GM23338 (cell line): ENCODE results near the gene EDNRB. TPM values are rescaled to one million over a fixed set of nuclear protein-coding genes. Genes with fewer than 3 reads are reported as not detected.

Experiments
- ATAC-seq: fragments of 200-7000 bp; cut with Tn5 transposase; 3 replicates; pipeline ENCODE4 v1.9.1; 2020
- DNase-seq: peaks from one replicate; pipeline ENCODE4 v3.0.0-alpha.2; 2015; ENCODE audit warnings: low spot score
- H2AFZ ChIP-seq: fragments of 200-600 bp; sonication (generic); 2 replicates; pipeline ENCODE4 v1.8.0; 2016; ENCODE audit warnings: antibody characterized with exemption, mild to moderate bottlenecking, moderate library complexity
- H3F3A ChIP-seq: fragments of 200-600 bp; sonication (generic); replicated peaks from 2 replicates; pipeline ENCODE4 v1.8.0; 2017; ENCODE audit warnings: antibody characterized with exemption, mixed run types, low read depth
- H3K27ac ChIP-seq: fragments of 200-600 bp; sonication (generic); 2 replicates; pipeline ENCODE4 v1.6.1; 2016; ENCODE audit warnings: low read depth
- H3K27me3 ChIP-seq: fragments of 200-600 bp; sonication (generic); 2 replicates; pipeline ENCODE4 v1.8.0; 2016; ENCODE audit warnings: mild to moderate bottlenecking, mixed run types, moderate library complexity; ENCODE audit not compliant: insufficient read depth
- H3K36me3 ChIP-seq: fragments of 200-600 bp; sonication (generic); 2 replicates; pipeline ENCODE4 v1.8.0; 2016; ENCODE audit warnings: mild to moderate bottlenecking; ENCODE audit not compliant: insufficient read depth
- H3K4me1 ChIP-seq: fragments of 200-600 bp; sonication (generic); 2 replicates; pipeline ENCODE4 v1.8.0; 2016; ENCODE audit warnings: mild to moderate bottlenecking, moderate library complexity; ENCODE audit not compliant: insufficient read depth
- H3K4me2 ChIP-seq: fragments of 200-600 bp; sonication (generic); 2 replicates; pipeline ENCODE4 v1.7.1; 2017; ENCODE audit warnings: mixed run types
- H3K4me3 ChIP-seq: fragments of 200-600 bp; sonication (generic); 2 replicates; pipeline ENCODE4 v1.6.1; 2016; ENCODE audit warnings: mixed run types
- H3K79me2 ChIP-seq: fragments of 200-600 bp; sonication (generic); replicated peaks from 2 replicates; pipeline ENCODE4 v1.8.0; 2017; ENCODE audit warnings: mild to moderate bottlenecking; ENCODE audit not compliant: insufficient read depth
- H3K9me2 ChIP-seq: fragments of 200-600 bp; sonication (generic); 2 replicates; pipeline ENCODE4 v1.8.0; 2017; ENCODE audit not compliant: insufficient read depth
- H4K20me1 ChIP-seq: fragments of 200-600 bp; sonication (generic); replicated peaks from 2 replicates; pipeline ENCODE4 v1.8.0; 2017; ENCODE audit warnings: mild to moderate bottlenecking; ENCODE audit not compliant: insufficient read depth
- H3K27ac Mint-ChIP-seq: 2 replicates; pipeline ENCODE4 v1.8.0; 2020; ENCODE audit warnings: inconsistent platforms, mild to moderate bottlenecking, moderate library complexity, mixed read lengths
- H3K27me3 Mint-ChIP-seq: 3 replicates; pipeline ENCODE4 v1.8.0; 2022; ENCODE audit warnings: low read depth, mild to moderate bottlenecking, moderate library complexity, mixed read lengths, inconsistent platforms; ENCODE audit not compliant: insufficient read depth, poor library complexity
- H3K36me3 Mint-ChIP-seq: 3 replicates; pipeline ENCODE4 v1.8.0; 2021; ENCODE audit warnings: low read depth, mild to moderate bottlenecking, inconsistent platforms, moderate library complexity, mixed read lengths
- H3K4me1 Mint-ChIP-seq: 3 replicates; pipeline ENCODE4 v1.8.0; 2020; ENCODE audit warnings: mild to moderate bottlenecking, inconsistent platforms, mixed read lengths
- H3K4me3 Mint-ChIP-seq: 3 replicates; pipeline ENCODE4 v1.8.0; 2021; ENCODE audit warnings: moderate library complexity, mild to moderate bottlenecking, inconsistent platforms, mixed read lengths
- H3K9me3 Mint-ChIP-seq: 3 replicates; pipeline ENCODE4 v1.8.0; 2020; ENCODE audit warnings: moderate library complexity, mild to moderate bottlenecking, inconsistent platforms, mixed read lengths
- EZH2 ChIP-seq: fragments of 200-600 bp; sonication (generic); IDR thresholded peaks from one replicate; pipeline ENCODE4 v1.8.0; 2017; ENCODE audit warnings: antibody characterized with exemption, mild to moderate bottlenecking, low read depth; ENCODE audit not compliant: unreplicated experiment
- JUNB ChIP-seq: IDR thresholded peaks from one replicate; pipeline ENCODE4 v1.6.1; 2016; ENCODE audit warnings: antibody characterized with exemption; ENCODE audit not compliant: unreplicated experiment
- STAT1 ChIP-seq: IDR thresholded peaks from one replicate; pipeline ENCODE4 v1.6.1; 2016; ENCODE audit warnings: antibody characterized with exemption; ENCODE audit not compliant: unreplicated experiment
- ZNF331 ChIP-seq: fragments of 250-450 bp; sonication (Bioruptor Pico); IDR thresholded peaks from 2 replicates; pipeline ENCODE4 v1.5.0; 2020; ENCODE audit warnings: low read depth, mild to moderate bottlenecking, moderate library complexity
- polyA plus RNA-seq: library from polyadenylated mRNA; unstranded; fragments of >200 nt; fragmentation: Nextera tagmentation; extraction: Ambion mirVana; gene quantifications from 2 replicates; pipeline ENCODE4 v1.2.1, GENCODE V29; 2016
- total RNA-seq: library from RNA; depleted of rRNA; stranded (reverse); fragments of >200 nt; shearing (Covaris generic); gene quantifications from 2 replicates; pipeline ENCODE4 v1.2.3, GENCODE V29; 2014
- TF ChIP-seq, protein P1 (sequence below): IDR thresholded peaks from 2 replicates; pipeline ENCODE4 v1.6.1; 2016; ENCODE audit warnings: antibody characterized with exemption
- TF ChIP-seq, protein P2 (sequence below): fragments of 250-450 bp; sonication (Bioruptor Pico); IDR thresholded peaks from 2 replicates; pipeline ENCODE4 v1.5.0; 2020; ENCODE audit warnings: mild to moderate bottlenecking, moderate library complexity

EDNRB gene
- total and polyA plus RNA-seq, 2 experiments from 2014 or later, result 27.9 to 28.9 TPM

DNA sequence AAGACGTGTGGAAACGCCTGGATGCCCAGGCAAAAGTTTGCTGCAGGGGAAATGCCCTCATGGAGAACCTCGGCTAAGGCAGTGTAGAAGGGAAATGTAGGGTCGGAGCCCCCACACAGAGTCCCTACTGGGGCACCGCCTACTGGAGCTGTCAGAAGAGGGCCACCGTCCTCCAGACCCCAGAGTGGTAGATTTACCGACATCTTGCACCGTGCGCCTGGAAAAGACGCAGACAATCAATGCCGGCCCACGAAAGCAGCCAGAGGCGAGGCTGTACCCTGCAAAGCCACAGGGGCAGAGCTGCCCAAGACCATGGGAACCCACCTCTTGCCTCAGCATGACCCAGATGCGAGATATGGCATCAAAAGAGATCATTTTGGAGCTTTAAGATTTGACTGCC is 7.0 kb upstream of the EDNRB start (continued):
- TF ChIP-seq, protein P1, sequence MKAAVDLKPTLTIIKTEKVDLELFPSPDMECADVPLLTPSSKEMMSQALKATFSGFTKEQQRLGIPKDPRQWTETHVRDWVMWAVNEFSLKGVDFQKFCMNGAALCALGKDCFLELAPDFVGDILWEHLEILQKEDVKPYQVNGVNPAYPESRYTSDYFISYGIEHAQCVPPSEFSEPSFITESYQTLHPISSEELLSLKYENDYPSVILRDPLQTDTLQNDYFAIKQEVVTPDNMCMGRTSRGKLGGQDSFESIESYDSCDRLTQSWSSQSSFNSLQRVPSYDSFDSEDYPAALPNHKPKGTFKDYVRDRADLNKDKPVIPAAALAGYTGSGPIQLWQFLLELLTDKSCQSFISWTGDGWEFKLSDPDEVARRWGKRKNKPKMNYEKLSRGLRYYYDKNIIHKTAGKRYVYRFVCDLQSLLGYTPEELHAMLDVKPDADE, result no peak
- no peak for TF ChIP-seq JUNB

DNA sequence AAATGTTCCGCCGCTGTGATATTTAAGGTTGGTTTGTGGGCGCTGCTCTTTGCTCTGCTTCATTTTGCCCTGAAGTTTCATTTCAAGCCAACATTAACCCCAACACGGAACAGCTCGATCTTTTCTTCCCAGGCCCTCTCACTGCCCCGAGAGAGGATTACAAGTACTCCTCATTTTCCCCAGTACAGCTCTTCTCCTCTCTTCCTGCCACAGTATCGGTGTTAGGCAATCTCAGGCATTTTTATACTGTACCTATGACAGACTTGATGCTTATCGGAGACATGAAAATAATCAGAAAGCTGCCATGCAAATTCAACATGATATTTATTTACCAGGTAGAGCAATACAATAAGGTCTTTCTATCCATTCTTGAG is 1.3 kb upstream of the EDNRB start:
- Histone ChIP-seq H4K20me1 (no peaks in the 10 kb centered on the region), H2AFZ (peak overlapping the region; percentile 95), H3K27ac (no peak overlapping the region), H3K4me3 (peak overlapping the region; percentile 77), H3K27me3 (peaks cover 39% of the 10 kb centered on the region), H3K4me1 (peaks cover 40% of the 10 kb centered on the region), H3F3A (0 out of 2 replicates have a peak, but pooled peaks cover 7% of the 10 kb centered on the region), H3K36me3 (no peaks in the 10 kb centered on the region), H3K79me2 (peaks cover 29% of the 10 kb centered on the region), H3K9me2 (0 out of 2 replicates have a peak, but pooled peaks cover 9% of the 10 kb centered on the region), H3K4me2 (peak overlapping the region; percentile 95)
- peak; percentile 7; the same call in 2 of the 3 replicates for ATAC-seq
- no peak overlapping the region for H3K4me3 Mint-ChIP-seq
- no peak for DNase-seq
- peaks cover 3% of the 10 kb centered on the region for H3K36me3 Mint-ChIP-seq
- H3K27ac Mint-ChIP-seq, result no peak overlapping the region
- no peak for TF ChIP-seq JUNB
- TF ChIP-seq, protein P1, result no peak
- no peaks in the 10 kb centered on the region for H3K9me3 Mint-ChIP-seq
- H3K4me1 Mint-ChIP-seq, result peaks cover 27% of the 10 kb centered on the region; the same call in 2 of the 3 replicates
- H3K27me3 Mint-ChIP-seq, result peaks cover 10% of the 10 kb centered on the region

DNA sequence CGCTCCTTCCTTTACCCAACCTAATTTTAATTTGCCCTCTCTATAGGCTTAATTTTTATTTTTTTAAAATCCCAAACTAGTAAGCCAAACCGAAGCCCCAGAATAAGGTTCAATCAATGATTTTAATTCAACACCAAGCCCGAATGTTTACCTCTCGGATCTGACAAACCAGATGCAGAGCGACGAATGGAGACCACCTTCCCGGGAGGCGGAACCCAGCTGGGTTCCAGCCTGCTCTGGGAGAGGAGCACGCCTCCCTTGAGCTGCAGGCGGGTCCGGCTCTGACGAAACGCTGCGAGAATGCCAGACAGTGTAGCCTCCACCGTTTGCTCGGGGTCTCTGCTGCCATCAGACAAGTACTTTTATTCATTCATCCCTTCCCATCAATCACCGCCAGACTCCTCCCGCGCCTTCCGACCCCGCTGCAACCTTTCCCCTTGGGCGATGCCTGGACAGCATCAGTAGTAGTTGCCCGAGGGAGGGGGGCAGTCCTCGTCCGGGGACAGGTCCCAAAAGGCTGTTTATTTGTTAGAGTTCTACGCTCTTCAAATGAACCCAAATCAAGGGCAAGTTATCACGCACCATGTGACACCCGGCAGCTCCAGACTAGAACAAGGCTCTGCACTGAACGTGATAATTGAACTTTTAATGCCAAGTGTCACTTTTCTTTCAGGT is 752 bp upstream of the EDNRB start:
- no peak overlapping the region for H3K4me3 Mint-ChIP-seq
- H3K27me3 ChIP-seq, result peaks cover 39% of the 10 kb centered on the region
- peaks cover 3% of the 10 kb centered on the region for H3K36me3 Mint-ChIP-seq
- H3K4me1 ChIP-seq, result peaks cover 40% of the 10 kb centered on the region
- ATAC-seq (peak; percentile 66), DNase-seq (peak; percentile 69)
- no peaks in the 10 kb centered on the region for H3K9me3 Mint-ChIP-seq
- TF ChIP-seq STAT1 (no peak), ZNF331 (CRISPR knock-in tag) (no peak), EZH2 (no peak)
- TF ChIP-seq, protein P2, sequence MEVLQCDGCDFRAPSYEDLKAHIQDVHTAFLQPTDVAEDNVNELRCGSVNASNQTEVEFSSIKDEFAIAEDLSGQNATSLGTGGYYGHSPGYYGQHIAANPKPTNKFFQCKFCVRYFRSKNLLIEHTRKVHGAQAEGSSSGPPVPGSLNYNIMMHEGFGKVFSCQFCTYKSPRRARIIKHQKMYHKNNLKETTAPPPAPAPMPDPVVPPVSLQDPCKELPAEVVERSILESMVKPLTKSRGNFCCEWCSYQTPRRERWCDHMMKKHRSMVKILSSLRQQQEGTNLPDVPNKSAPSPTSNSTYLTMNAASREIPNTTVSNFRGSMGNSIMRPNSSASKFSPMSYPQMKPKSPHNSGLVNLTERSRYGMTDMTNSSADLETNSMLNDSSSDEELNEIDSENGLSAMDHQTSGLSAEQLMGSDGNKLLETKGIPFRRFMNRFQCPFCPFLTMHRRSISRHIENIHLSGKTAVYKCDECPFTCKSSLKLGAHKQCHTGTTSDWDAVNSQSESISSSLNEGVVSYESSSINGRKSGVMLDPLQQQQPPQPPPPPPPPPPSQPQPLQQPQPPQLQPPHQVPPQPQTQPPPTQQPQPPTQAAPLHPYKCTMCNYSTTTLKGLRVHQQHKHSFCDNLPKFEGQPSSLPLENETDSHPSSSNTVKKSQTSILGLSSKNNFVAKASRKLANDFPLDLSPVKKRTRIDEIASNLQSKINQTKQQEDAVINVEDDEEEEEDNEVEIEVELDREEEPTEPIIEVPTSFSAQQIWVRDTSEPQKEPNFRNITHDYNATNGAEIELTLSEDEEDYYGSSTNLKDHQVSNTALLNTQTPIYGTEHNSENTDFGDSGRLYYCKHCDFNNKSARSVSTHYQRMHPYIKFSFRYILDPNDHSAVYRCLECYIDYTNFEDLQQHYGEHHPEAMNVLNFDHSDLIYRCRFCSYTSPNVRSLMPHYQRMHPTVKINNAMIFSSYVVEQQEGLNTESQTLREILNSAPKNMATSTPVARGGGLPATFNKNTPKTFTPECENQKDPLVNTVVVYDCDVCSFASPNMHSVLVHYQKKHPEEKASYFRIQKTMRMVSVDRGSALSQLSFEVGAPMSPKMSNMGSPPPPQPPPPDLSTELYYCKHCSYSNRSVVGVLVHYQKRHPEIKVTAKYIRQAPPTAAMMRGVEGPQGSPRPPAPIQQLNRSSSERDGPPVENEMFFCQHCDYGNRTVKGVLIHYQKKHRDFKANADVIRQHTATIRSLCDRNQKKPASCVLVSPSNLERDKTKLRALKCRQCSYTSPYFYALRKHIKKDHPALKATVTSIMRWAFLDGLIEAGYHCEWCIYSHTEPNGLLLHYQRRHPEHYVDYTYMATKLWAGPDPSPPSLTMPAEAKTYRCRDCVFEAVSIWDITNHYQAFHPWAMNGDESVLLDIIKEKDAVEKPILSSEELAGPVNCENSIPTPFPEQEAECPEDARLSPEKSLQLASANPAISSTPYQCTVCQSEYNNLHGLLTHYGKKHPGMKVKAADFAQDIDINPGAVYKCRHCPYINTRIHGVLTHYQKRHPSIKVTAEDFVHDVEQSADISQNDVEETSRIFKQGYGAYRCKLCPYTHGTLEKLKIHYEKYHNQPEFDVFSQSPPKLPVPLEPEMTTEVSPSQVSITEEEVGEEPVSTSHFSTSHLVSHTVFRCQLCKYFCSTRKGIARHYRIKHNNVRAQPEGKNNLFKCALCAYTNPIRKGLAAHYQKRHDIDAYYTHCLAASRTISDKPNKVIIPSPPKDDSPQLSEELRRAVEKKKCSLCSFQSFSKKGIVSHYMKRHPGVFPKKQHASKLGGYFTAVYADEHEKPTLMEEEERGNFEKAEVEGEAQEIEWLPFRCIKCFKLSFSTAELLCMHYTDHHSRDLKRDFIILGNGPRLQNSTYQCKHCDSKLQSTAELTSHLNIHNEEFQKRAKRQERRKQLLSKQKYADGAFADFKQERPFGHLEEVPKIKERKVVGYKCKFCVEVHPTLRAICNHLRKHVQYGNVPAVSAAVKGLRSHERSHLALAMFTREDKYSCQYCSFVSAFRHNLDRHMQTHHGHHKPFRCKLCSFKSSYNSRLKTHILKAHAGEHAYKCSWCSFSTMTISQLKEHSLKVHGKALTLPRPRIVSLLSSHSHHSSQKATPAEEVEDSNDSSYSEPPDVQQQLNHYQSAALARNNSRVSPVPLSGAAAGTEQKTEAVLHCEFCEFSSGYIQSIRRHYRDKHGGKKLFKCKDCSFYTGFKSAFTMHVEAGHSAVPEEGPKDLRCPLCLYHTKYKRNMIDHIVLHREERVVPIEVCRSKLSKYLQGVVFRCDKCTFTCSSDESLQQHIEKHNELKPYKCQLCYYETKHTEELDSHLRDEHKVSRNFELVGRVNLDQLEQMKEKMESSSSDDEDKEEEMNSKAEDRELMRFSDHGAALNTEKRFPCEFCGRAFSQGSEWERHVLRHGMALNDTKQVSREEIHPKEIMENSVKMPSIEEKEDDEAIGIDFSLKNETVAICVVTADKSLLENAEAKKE (CRISPR knock-in tag), result no peak
- H3K36me3 ChIP-seq, result no peaks in the 10 kb centered on the region
- peaks cover 10% of the 10 kb centered on the region for H3K27me3 Mint-ChIP-seq
- no peak overlapping the region for H3K27ac Mint-ChIP-seq
- 0 out of 2 replicates have a peak, but pooled peaks cover 8% of the 10 kb centered on the region for H3K9me2 ChIP-seq
- peaks cover 31% of the 10 kb centered on the region; the same call in 2 of the 3 replicates for H3K4me1 Mint-ChIP-seq
- 0 out of 2 replicates have a peak, but pooled peaks cover 7% of the 10 kb centered on the region for H3F3A ChIP-seq
- peaks cover 34% of the 10 kb centered on the region for H3K79me2 ChIP-seq
- H2AFZ ChIP-seq, result peak overlapping the region; percentile 95
- H3K27ac ChIP-seq, result no peak overlapping the region
- no peaks in the 10 kb centered on the region for H4K20me1 ChIP-seq
- H3K4me3 ChIP-seq, result peak overlapping the region; percentile 77
- peak overlapping the region; percentile 95 for H3K4me2 ChIP-seq
